ENCODE results near the gene SLC4A9.
A peak's percentile ranks its signal among the peaks of the same experiment; 100 is the strongest.

Gene SLC4A9

GRCh38 chr5:140346348-140347221 is 13.4 kb upstream of the SLC4A9 start, which contains the start of gene HBEGF:
Gene HBEGF, minus strand, starts transcription at chr5:140346603. Its CDS starts 275 bp downstream, at chr5:140346328.
- no peak for TF ChIP-seq GLIS3 (CRISPR knock-in tag; IDR thresholded peaks at IDR 0.05)
- no peak for TF ChIP-seq SNAI2 (CRISPR knock-in tag; IDR thresholded peaks at IDR 0.05)
- no peak for TF ChIP-seq ZNF8 (CRISPR knock-in tag; IDR thresholded peaks at IDR 0.05)
- TF ChIP-seq ZFP30 (CRISPR knock-in tag; IDR thresholded peaks at IDR 0.05) = no peak
- no peak for TF ChIP-seq ZNF70 (CRISPR knock-in tag; IDR thresholded peaks at IDR 0.05)
- no peak for TF ChIP-seq BACH2 (CRISPR knock-in tag; IDR thresholded peaks at IDR 0.05; ENCODE audit: borderline replicate concordance)
- no peak for TF ChIP-seq ZC3H10 (CRISPR knock-in tag; IDR thresholded peaks at IDR 0.05)
- TF ChIP-seq CSDC2 (CRISPR knock-in tag; IDR thresholded peaks at IDR 0.05) = no peak
- TF ChIP-seq, protein P1, sequence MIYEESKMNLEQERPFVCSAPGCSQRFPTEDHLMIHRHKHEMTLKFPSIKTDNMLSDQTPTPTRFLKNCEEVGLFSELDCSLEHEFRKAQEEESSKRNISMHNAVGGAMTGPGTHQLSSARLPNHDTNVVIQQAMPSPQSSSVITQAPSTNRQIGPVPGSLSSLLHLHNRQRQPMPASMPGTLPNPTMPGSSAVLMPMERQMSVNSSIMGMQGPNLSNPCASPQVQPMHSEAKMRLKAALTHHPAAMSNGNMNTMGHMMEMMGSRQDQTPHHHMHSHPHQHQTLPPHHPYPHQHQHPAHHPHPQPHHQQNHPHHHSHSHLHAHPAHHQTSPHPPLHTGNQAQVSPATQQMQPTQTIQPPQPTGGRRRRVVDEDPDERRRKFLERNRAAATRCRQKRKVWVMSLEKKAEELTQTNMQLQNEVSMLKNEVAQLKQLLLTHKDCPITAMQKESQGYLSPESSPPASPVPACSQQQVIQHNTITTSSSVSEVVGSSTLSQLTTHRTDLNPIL (CRISPR knock-in tag; IDR thresholded peaks at IDR 0.05; ENCODE audit: low read depth) = no peak
- TF ChIP-seq TOX (CRISPR knock-in tag; IDR thresholded peaks at IDR 0.05; ENCODE audit: borderline replicate concordance) = no peak
- peak; percentile 91 for ATAC-seq

DNA sequence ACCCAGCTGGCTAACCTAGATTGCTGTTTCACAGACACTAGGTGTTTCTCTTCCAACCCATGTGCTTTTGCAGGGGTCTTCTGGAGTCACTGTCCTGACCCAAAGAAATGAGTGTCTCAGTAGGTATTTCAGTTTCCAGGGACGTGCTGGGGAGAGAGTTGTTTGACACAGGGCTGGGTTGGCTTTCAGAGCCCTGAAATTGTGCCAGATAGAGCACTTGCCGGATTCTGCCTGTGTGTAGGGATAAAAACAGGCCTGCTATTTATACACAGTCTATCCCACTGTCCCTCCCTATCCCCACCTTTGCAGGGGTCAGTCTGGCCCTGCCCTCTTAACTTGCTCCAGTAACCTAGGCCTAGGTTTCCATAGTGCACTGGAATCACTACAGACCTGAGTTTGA is 12.6 kb upstream of the SLC4A9 start:
- TF ChIP-seq PATZ1 (CRISPR knock-in tag; IDR thresholded peaks at IDR 0.05; ENCODE audit: borderline replicate concordance) (no peak), BACH2 (CRISPR knock-in tag; IDR thresholded peaks at IDR 0.05; ENCODE audit: borderline replicate concordance) (no peak), RARB (CRISPR knock-in tag; IDR thresholded peaks at IDR 0.05) (no peak), ZNF565 (CRISPR knock-in tag; conservative IDR thresholded peaks at IDR 0.05; ENCODE audit: low read depth) (no peak), ZC3H10 (CRISPR knock-in tag; IDR thresholded peaks at IDR 0.05) (no peak), CSDC2 (CRISPR knock-in tag; IDR thresholded peaks at IDR 0.05) (no peak), ISL1 (CRISPR knock-in tag; IDR thresholded peaks at IDR 0.05) (no peak), OSR1 (CRISPR knock-in tag; IDR thresholded peaks at IDR 0.05) (no peak), ZNF8 (CRISPR knock-in tag; IDR thresholded peaks at IDR 0.05) (no peak), PPARA (CRISPR knock-in tag; IDR thresholded peaks at IDR 0.05; ENCODE audit: borderline replicate concordance) (no peak), TCF4 (CRISPR knock-in tag; IDR thresholded peaks at IDR 0.05; ENCODE audit: borderline replicate concordance) (no peak), ZNF70 (CRISPR knock-in tag; IDR thresholded peaks at IDR 0.05) (no peak), ESRRG (CRISPR knock-in tag; IDR thresholded peaks at IDR 0.05) (no peak), ARNTL (CRISPR knock-in tag; IDR thresholded peaks at IDR 0.05; ENCODE audit: borderline replicate concordance, low read depth) (no peak), ZFP30 (CRISPR knock-in tag; IDR thresholded peaks at IDR 0.05) (no peak), TOX (CRISPR knock-in tag; IDR thresholded peaks at IDR 0.05; ENCODE audit: borderline replicate concordance) (no peak)
- TF ChIP-seq, protein P1 (CRISPR knock-in tag; IDR thresholded peaks at IDR 0.05; ENCODE audit: low read depth) = no peak
- ATAC-seq = no peak

- TF ChIP-seq PPARA (CRISPR knock-in tag; IDR thresholded peaks at IDR 0.05; ENCODE audit: borderline replicate concordance) = no peak
- TF ChIP-seq, protein P2, sequence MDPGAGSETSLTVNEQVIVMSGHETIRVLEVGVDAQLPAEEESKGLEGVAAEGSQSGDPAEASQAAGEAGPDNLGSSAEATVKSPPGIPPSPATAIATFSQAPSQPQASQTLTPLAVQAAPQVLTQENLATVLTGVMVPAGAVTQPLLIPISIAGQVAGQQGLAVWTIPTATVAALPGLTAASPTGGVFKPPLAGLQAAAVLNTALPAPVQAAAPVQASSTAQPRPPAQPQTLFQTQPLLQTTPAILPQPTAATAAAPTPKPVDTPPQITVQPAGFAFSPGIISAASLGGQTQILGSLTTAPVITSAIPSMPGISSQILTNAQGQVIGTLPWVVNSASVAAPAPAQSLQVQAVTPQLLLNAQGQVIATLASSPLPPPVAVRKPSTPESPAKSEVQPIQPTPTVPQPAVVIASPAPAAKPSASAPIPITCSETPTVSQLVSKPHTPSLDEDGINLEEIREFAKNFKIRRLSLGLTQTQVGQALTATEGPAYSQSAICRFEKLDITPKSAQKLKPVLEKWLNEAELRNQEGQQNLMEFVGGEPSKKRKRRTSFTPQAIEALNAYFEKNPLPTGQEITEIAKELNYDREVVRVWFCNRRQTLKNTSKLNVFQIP (CRISPR knock-in tag; IDR thresholded peaks at IDR 0.05; ENCODE audit: borderline replicate concordance, low read depth) = no peak
- ATAC-seq = no peak
Observed at GRCh38 chr5:140348104-140348503, 11.9 kb upstream of the SLC4A9 start.

DNA sequence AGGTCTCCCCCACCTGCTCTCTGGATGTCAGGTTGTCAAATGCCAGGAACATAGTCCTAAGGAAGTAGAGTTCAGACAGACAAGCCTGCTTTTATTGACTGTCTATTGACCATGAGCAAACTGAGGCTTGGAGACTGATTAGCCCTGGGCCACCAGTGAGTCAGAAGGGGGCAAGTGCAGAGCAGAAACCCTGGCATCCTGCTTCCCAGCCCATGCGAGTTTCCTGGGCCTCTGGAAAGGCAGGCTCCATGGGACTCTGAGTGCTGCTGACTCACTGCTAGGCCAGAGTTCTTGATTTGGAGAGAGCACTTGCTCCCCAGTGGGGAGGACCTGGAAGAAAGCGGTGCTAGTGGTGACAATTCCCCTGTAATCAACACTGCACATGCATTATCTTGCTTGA is 10.8 kb upstream of the SLC4A9 start:
- no peak for ATAC-seq

More for the DNA sequence above, 10.8 kb upstream of the SLC4A9 start:
- no peak for TF ChIP-seq PATZ1 (CRISPR knock-in tag; IDR thresholded peaks at IDR 0.05; ENCODE audit: borderline replicate concordance)
- no peak for TF ChIP-seq GLIS3 (CRISPR knock-in tag; IDR thresholded peaks at IDR 0.05)
- TF ChIP-seq, protein P2 (CRISPR knock-in tag; IDR thresholded peaks at IDR 0.05; ENCODE audit: borderline replicate concordance, low read depth) = no peak
- TF ChIP-seq RARB (CRISPR knock-in tag; IDR thresholded peaks at IDR 0.05) = no peak
